HG03045 (cell line): ENCODE results near the gene GAS7.
"Not testable (repeated sequence)": the region's sequence is repeated elsewhere in the genome, so short reads cannot be mapped to it uniquely, and the experiment has no call there.

ENCODE experiments used
- ATAC-seq: cut with Tn5 transposase; IDR thresholded peaks from one replicate; pipeline ENCODE4 v1.9.1; 2021; ENCODE audit warnings: mild to moderate bottlenecking, moderate library complexity; ENCODE audit not compliant: unreplicated experiment

Gene GAS7

DNA sequence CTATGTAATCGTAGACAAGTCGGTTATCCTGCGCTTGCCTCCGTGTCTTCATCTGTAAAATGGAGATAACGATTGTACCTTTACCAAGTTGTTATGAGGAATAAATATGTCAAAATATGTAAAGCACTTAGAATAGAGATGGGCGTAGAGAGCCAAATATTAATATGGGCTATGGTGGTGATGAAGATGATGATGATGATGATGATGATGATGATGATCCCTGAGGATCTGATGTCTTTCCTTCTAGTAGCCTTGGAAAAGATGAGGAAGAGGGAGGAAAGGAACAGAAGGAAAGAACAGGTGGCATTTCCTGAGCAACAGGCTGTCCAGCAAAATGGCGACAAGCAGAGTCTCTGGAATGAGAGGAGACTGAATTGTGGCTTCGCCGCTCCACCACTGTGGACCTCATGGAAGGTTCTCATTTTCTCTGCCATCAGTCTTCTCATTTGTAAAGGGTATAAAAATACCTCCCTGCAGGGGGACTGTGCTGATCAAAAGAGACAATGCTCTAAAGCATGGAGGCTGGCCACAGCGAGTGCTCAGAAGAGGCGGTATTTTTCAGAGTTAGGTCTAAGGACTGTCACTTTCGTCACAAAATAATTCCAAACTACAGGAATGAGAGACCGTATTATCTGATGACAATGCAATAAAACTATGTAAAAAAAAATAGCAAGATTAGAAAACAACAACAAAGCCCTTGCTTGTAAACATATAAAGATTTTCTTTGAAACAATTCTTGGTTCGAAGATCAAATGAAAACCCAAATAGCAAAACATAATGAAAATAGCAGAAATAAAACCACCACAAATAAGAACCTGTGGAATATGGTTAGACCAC, 276.2 kb downstream of the GAS7 start:
- no peak for ATAC-seq

DNA sequence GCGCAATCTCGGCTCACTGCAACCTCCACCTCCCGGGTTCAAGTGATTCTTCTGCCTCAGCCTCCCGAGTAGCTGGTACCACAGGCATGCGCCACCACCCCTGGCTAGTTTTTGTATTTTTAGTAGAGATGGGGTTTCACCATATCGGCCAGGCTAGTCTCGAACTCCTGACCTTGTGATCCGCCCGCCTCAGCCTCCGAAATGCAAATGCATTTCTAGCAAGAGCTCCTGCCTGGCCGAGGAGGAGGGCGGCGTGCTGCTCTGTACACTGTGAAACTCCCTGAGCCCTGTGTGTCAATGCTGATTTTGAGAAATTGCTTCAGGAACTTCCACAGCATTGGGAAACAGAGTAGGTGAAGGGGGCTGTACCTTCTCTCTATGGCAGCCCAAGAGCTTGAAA, 277.2 kb downstream of the GAS7 start:
- not testable (repeated sequence) for ATAC-seq

DNA sequence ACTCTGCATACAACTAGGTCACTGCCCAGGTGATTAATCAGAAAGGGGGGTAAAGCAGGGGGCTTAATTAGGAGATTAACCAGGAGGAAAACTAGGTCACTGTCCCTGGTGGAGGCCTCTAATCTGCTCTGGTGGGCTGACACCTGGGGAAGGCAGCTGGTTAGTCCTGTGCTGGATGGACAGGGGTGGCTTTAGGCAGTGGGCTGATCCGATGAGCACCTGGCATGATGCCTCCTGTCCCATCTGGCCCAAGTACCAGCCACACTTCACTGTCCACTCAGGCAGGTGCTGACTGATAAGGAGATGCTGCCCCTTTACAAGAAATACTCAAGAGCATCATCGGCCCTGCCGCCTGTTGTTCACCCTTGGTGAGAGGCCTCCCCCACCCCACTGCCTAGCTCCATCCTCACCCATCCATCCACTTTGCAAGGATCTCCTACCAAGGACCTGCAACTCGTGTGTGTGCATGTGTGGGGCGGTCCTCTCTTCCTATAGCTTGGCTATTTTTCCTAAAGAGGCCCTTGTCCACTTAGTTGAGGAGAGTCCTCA, 279.5 kb downstream of the GAS7 start:
- no peak for ATAC-seq

DNA sequence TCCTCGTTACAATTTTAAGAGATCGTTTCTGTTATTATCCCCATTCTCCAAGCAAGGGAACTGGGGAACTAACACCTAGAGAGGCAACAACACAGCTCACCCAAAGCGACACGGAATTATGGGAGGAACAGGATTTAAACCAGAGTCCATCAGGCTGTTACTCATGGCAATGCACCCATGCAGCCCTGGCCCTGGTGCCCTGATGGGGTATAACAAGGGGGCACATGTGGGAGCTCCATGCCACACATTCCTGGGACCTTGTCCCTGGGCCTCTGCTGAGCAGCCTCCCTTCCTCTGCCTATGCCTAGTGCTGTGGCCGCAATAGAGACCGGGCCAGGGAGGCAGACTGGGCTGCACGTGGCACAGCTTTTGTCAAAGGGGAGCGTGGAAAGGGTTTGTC, 280.1 kb downstream of the GAS7 start:
- ATAC-seq = no peak

DNA sequence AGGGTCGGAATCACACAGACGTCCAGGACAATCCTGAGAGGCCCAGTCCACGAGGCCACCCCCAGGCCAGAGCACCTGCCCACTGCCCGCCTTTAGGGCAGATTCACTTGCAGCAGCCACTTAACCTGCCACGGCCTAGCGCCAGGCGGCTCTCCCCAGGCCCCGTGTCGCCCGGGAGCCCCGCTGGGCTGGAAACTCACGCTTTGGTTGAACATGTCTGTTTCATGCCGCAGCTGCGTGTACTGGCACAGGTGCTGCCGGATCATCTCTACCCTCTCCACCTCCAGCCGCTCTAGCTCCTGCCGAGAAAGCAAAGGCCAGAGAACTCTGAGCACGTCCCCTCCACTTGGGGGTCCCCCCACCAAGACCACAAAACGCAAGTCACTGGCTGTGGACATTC, 280.6 kb downstream of the GAS7 start:
- no peak for ATAC-seq

DNA sequence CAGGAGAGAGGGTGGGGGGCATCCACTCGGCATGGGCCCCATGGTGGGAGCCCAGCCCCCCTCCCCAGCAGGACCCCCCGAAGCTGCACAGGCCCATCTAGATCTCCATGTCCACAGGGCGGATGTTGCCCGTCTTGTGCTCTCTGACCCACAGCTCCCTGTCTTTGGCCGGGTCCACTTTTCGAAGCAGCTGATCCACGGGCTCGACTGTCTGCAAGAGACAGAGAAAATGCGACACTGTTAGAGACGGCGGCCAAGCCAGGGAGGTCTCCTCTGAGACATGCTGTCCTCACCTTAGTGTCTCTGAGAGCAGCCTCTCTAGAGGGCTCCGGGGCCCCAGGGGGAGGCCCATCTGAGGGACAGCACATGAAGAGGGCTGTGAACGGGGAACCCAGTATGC, 281.3 kb downstream of the GAS7 start:
- no peak for ATAC-seq

DNA sequence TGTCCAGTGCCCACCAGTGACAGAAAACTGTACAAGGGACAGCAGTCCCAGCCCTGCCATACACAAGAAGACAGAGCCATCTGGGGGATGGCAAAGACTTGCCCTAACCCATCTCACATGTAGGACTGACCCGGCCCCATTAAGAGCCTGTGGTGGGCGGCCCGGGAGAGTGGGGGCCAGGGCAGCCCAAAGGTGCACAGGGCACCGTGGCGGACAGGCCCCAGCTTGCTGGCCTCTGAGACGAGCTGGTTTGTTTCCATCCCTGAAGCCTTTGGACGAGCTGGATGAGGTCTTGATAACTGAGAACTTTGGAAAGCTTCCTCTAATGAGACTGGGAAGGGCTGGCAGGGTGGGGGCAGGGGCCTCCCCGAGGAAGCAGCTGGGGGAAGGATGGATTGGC, 282.3 kb downstream of the GAS7 start:
- ATAC-seq = no peak

DNA sequence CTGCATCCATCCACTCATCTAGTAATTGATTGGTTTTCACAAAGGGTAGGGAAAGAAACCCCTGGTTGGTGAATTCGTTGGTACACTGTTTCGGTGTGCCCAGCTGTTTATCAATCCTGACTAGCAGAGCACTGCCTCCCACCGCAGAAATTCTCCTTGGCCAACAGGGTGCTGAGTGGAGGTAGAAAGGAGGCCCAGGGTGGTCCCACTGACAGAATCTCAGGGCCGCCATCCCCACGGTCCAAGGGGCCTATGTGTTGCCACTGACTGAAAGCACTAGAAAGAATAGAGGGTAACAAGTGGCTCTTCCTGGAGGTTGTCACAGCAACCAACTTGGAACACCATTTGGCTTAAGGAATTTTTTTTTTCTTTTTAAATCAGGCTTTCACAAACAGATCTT, 284.9 kb downstream of the GAS7 start:
- ATAC-seq = no peak

DNA sequence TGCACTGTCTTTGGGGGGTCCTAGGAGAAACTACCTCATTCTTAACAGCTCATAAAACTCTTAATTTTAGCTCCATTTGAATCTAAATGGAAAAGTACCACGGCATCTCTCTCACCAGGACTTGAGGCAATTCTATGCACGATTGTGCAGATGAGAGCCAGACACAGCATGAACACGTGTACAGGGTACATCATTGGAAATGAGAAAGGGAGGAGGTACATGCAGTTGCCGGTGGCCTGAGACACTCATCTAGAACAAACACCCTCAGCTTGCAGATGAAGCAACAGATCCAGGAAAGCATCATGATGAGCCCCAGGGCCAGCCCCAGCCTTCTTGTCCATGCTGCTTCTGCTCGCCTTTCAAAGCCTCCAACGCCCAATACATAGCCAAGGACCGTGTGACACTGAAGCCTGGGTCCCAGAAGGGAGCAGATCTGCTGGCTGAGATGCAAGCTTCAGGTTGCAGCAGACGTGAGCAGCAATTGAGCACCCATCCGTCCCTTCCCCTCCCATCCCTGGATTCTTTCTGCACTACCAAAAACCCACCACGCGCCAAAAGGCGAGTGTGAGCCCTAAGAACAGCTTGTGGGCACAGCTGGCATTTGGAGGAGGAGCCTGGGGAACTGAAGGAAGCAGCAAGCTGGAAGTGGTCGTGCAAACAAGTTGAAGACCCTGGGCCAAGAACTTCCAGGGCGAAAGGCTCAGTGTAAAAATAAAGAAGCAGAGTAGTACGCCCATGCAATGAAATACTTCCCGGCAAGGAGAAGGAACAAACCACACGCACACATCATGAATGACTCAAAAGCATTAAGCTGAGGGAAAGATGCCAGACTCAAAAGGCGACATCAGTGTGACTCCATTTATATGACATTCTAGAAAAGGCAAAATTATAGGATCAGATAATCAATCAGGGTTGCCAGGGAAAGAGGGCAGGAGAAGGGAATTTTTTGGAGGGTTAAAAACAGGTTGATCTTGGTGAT, 286.0 kb downstream of the GAS7 start:
- no peak for ATAC-seq

DNA sequence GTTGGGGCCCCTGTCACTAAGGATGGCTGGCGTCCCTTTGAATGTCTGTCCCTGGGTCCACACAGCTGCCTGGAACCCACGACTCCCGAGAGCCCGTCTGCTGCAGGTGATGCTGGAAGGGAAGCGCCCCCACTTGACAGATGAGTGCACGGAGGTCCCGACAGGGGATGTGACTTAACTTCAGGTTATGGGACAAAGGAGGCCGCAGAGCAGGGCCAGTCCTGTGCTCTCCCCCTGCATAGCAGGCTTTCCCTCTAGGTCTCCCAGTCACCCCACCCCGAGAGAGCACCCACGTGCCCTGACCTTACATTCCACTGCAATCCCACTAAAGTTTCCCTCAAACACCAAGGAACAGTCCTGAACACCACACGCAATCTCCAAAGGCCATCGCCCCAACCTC, 287.3 kb downstream of the GAS7 start:
- no peak for ATAC-seq

DNA sequence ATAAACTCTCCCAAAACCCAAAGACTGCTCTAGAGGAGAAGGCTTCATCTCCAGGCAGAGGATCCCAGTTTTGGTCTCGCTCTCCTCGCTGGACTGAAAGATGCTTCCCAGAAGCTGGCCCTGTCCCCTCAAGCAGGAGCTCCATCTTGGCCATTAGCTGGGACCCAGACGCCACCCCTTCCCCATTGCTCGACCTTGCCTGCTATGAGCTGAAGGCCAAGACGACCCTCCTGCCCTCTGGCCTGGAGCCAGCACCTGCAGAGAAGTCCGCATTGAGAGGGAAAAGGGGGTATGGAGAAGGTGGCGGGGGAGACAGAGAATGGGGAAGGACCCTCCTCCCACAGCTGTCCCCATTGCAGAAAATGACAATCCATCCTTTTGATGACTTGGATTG, 289.8 kb downstream of the GAS7 start:
- no peak for ATAC-seq

DNA sequence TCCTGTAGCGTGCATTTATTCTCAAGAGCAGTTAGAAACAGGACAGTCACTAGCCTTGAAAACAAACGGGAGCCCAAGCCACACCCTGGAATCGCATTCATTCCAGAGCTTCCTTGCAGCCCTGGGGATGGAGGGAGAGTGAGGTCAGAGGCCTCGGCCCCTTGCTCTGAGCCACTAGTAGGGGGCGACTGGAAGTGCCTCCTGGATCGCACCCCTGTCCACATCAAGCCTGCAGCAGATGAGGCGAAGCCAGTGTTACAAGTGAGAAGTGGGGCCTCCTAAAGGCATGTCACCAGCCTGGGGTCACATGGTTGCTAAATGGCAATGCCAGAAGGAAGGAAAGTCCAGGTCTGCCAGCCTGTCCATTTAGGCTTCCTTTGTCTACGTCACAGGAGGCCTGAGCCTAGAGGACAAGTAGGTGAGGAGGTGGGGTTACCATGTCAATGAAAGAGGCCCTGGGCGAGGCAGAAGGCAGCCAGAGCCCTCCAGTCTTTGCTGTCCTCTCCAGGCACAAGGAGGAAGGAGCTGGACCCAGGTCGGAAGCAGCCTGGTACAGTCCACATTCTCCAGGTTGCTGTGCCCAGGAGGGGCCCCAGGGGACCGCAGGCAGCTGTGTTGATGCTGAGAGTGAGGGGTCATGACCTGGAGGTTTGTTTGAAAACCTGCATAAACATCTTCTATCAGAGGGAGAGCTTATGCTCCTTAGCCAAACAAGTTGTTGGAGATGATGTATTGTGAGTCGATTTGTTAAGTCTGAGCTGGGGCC, 290.3 kb downstream of the GAS7 start:
- ATAC-seq = no peak

DNA sequence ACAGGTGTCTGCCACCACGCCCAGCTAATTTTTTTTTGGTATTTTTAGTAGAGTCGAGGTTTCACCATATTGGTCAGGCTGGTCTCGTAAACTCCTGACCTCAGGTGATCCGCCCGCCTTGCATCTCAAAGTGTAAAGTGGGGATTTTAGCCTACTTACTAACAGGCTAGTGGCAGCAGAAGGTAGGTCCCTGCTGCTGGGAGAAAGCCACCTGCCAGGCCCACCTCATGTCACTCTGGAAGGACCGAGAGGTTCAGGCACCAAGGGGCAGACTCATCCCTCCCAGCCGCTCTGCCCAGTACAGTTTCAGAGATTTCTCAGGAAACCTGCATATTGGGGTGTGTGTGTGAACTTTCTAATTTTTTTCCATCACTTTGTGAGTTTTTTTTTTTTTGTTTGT, 291.3 kb downstream of the GAS7 start:
- ATAC-seq = no peak

DNA sequence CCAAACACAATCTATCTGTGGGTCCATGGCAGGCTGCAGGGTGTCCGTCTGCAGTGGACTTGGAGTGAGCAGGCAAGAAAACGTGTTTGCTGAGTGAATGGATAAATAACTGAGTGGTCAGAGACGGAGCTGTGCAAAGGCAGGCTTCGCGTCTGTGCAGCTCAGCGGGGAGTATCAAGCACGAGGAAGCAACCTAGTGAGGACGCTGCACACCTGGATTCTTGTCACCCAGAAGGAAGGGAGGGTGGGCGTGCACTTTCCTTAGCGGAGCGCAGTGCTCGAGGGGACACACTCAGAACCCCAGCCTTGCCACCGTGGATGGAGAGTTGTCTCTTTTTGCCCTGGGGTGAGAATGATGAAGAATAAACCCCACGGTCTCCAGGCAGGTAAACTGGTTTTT, 291.8 kb downstream of the GAS7 start:
- ATAC-seq = no peak

DNA sequence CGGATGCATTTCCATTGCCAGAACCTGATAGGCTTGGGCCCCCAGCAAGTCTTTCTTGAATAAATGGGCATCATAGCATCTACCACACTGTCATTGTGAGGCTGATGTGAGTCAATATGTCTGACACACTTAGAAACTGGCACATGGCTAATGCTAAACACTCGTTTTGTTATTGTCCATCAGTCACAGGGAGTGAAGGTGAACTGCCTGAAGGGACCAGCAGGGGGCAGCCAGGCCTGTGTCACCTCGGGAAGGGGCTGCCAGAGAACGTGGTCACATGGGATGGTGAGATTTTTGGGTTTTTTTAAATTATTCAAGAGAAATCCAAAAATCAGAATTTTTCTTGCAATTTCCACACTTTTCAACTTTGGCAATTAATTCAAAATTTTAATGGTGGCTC, 292.5 kb downstream of the GAS7 start:
- no peak for ATAC-seq

DNA sequence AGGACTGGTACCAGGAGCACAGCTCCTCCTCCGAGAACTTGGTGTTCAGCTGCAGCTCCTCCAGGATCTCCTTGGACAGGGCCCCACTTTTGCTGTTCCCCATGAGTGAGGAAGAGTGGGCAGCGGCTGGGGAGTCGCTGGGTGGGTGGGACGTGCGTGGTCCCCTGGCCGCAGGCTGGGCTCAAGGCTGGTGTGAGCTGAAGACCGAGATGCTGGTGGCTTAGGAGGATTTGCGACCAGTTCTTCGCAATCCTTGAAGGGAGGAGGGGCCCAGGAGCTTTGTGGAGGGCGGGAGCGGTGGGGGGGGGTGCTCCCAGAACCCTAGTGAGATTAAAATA, 293.4 kb downstream of the GAS7 start, which contains the start of gene RCVRN:
Gene RCVRN, minus strand, starts transcription at position 194 of the 338 bp plus-strand sequence. Its CDS starts 91 bp downstream, at position 103.
- no peak for ATAC-seq

DNA sequence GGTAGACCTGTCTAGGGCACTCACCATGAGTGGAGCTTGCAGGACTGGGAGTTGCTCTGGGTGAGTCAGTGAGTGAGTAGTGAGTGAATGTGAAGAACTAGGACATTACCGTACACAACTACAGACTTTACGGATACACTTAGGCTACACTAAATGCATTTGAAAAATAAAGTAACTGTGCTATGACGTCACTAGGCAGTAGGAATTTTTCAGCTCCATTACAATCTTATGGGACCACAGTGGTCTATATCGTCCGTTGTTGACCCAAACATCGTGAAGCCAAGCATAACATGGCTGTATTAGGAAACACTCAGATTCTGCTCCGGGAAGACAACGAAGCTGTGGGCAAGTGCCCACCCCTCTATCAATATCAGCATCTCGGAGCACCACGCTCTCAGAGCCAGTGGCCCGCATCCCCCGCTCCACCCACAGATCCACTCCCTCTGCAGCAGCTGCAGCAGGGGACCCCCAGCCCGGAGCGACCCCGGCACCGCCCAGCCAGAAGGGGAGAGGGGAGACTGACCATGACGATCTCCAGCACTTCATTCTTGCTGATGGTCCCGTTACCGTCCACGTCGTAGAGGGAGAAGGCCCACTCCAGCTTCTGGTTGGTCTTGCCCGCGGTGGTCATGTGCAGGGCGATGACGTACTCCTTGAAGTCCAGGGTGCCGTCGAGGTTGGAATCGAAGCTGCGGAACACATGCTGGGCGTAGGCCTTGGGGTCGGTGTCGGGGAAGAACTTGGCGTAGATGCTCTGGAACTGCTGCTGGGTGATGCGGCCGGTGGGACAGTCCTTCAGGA, 293.9 kb downstream of the GAS7 start:
- ATAC-seq = no peak

DNA sequence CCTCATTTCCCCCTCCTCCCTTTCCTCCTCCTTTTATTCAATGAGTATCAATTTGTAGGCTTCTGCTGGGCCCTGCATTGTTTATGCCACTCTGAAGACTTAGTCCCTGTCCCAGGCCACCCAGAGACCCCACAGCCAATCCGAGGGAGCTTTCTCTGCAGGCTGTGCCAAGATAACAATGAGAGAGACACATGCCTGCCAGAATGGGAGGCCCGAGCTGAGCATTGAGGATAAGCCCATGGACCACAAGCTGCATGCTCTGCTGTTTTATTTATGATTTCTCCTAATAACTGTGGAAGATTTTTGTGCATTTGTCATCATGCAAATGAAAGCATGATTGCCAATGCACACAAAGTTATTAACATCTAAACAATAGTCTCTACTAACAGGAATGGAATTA, 296.3 kb downstream of the GAS7 start:
- no peak for ATAC-seq

DNA sequence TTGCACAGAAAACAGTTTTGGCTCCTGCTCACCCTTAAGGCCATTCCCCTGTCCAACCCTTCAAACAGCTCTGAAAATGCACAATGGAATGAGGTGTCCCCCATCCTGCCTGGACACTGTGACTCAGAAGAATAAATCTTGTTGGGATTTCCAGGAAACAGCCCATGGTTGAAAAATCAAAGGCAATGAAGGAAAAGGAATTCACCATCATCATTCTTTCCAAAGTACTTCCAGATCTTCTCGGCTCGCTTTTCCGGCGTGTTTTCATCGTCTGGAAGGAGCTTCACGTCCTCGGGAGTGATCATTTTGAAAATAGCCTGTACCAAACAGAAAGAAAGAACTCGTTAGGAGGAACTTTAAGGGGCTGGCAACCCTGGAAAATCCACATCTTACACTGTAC, 297.6 kb downstream of the GAS7 start:
- no peak for ATAC-seq

DNA sequence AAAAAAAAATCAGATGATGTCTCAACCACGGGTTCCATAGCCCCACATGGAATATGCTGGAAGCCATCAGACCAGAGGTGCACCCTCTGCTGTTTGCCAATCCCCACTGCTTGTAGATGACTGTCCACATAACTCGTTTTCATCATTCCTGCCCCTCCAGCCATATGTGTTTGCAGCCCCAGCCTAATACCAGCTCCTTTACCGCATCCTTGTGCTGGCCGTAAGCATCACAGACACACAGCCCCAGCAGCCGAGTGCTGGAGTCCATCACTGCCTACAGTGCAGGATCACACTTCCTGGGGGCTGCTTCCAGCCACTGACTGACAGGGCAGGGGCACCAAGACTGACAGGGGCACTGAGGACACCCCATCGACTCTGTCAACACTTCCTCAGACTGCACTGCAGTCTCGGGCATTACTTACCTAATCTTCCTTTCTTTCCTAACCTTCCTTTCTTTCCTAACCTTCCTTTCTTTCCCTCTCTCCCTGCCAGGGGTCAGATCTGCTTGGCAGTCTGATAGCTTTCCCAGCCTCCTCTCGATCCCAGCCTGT, 298.3 kb downstream of the GAS7 start:
- ATAC-seq = no peak
